Bronchial epithelial cell (primary cell): ENCODE measurements around the gene IL4R. TPM values are rescaled to one million over a fixed set of nuclear protein-coding genes. Genes with fewer than 3 reads are reported as not detected.

Experiments
- DNase-seq: peaks from one replicate; pipeline ENCODE4 v3.0.0-alpha.2; 2010; ENCODE audit warnings: low read depth
- FAIRE-seq: peaks from 2 replicates; lab custom pipeline; 2011; peaks lifted over from hg19 to GRCh38; lab: Jason Lieb, UNC
- H3K27me3 ChIP-seq: 2 replicates; pipeline ENCODE4 v1.5.1; 2011; ENCODE audit warnings: low read length; ENCODE audit not compliant: control insufficient read depth, insufficient read depth
- H3K36me3 ChIP-seq: 2 replicates; pipeline ENCODE4 v1.5.1; 2011; ENCODE audit warnings: low read length; ENCODE audit not compliant: control insufficient read depth, insufficient read depth
- H3K4me3 ChIP-seq: 2 replicates; pipeline ENCODE4 v1.5.1; 2011; ENCODE audit warnings: mild to moderate bottlenecking, low read depth, low read length, control low read depth
- CTCF ChIP-seq: IDR thresholded peaks from 2 replicates; pipeline ENCODE4 v1.5.1; 2011; ENCODE audit warnings: mild to moderate bottlenecking, moderate library complexity, low read length, control low read depth, inconsistent platforms; ENCODE audit not compliant: insufficient read depth, severe bottlenecking
- total RNA-seq: library from RNA; depleted of rRNA; stranded (reverse); fragments of >200 nt; gene quantifications from 2 replicates; pipeline ENCODE4 v1.2.1, GENCODE V29; 2014

IL4R gene
- total RNA-seq, 1 donor from 2014 or later: 25.8 TPM

- DNase-seq (no peak), FAIRE-seq (no peak)
- no peak for TF ChIP-seq CTCF
- no peaks in the 10 kb centered on the region for H3K36me3 ChIP-seq
- H3K4me3 ChIP-seq: no peak overlapping the region
- no peaks in the 10 kb centered on the region for H3K27me3 ChIP-seq
Observed at GRCh38 chr16:27410761-27411160, 97.0 kb downstream of the IL4R start.

- TF ChIP-seq CTCF: no peak
- Histone ChIP-seq H3K36me3 (no peaks in the 10 kb centered on the region), H3K27me3 (no peaks in the 10 kb centered on the region), H3K4me3 (no peak overlapping the region)
- FAIRE-seq (no peak), DNase-seq (no peak)
Observed at GRCh38 chr16:27413956-27414355, 100.2 kb downstream of the IL4R start.

Other genes with a start within 250 kb of the IL4R start
- gene C16orf82, start 247.0 kb upstream of the IL4R start, total RNA-seq: not detected in 2 replicates
- 1.7 and 1.8 TPM in 2 replicates for gene KDM8, start 110.4 kb upstream of the IL4R start, total RNA-seq
- gene NSMCE1, start 45.2 kb upstream of the IL4R start, total RNA-seq: 107 and 111 TPM in 2 replicates
- gene IL21R, start 88.2 kb downstream of the IL4R start, total RNA-seq: not detected in 2 replicates
- 40.8 and 58.5 TPM in 2 replicates for gene GTF3C1, start 235.9 kb downstream of the IL4R start, total RNA-seq
- gene KATNIP, start 236.2 kb downstream of the IL4R start, total RNA-seq: 14.7 and 21.8 TPM in 2 replicates